Measurements from ENCODE around the gene UBE2J2.

Gene UBE2J2

GRCh38 chr1:1293263-1294249 is 19.9 kb upstream of the UBE2J2 start:
- TF ChIP-seq FOXM1 (IDR thresholded peaks at IDR 0.05; ENCODE audit: borderline replicate concordance, low read depth): no peak
- no peak for TF ChIP-seq CEBPB (IDR thresholded peaks at IDR 0.05)
- no peak for TF ChIP-seq ZBTB7A (IDR thresholded peaks at IDR 0.05; ENCODE audit: low read depth)
- no peak for TF ChIP-seq EGR1 (IDR thresholded peaks at IDR 0.05)
- no peak for TF ChIP-seq REST (IDR thresholded peaks at IDR 0.05; ENCODE audit: low read depth)
- no peak for TF ChIP-seq USF1 (IDR thresholded peaks at IDR 0.05)
- no peak for TF ChIP-seq RAD21 (IDR thresholded peaks at IDR 0.05; ENCODE audit: low read depth)
- TF ChIP-seq CREB1 (IDR thresholded peaks at IDR 0.05; ENCODE audit: low read depth): no peak
- TF ChIP-seq TAF1 (IDR thresholded peaks at IDR 0.05; ENCODE audit: low read depth): no peak
- peak; percentile 88 for TF ChIP-seq MAX (IDR thresholded peaks at IDR 0.05)
- TF ChIP-seq YY1 (IDR thresholded peaks at IDR 0.05; ENCODE audit: low read depth): 0 out of 2 replicates have a peak, but pooled peaks have one; percentile 17

GRCh38 chr1:1292851-1293250 is 19.2 kb upstream of the UBE2J2 start:
- TF ChIP-seq CREB1 (IDR thresholded peaks at IDR 0.05; ENCODE audit: low read depth) (no peak), TEAD4 (IDR thresholded peaks at IDR 0.05) (no peak), USF1 (IDR thresholded peaks at IDR 0.05) (no peak), EP300 (IDR thresholded peaks at IDR 0.05; ENCODE audit: borderline replicate concordance) (no peak), TAF1 (IDR thresholded peaks at IDR 0.05; ENCODE audit: low read depth) (no peak), NFIC (IDR thresholded peaks at IDR 0.05) (no peak), TCF12 (IDR thresholded peaks at IDR 0.05; ENCODE audit: low read depth) (no peak), REST (IDR thresholded peaks at IDR 0.05; ENCODE audit: low read depth) (no peak), RAD21 (IDR thresholded peaks at IDR 0.05; ENCODE audit: low read depth) (no peak), ZBTB7A (IDR thresholded peaks at IDR 0.05; ENCODE audit: low read depth) (no peak), YY1 (IDR thresholded peaks at IDR 0.05; ENCODE audit: low read depth) (no peak)

GRCh38 chr1:1292442-1292779 is 18.8 kb upstream of the UBE2J2 start:
- TF ChIP-seq FOXM1 (IDR thresholded peaks at IDR 0.05; ENCODE audit: borderline replicate concordance, low read depth) (no peak), USF1 (IDR thresholded peaks at IDR 0.05) (no peak), NFIC (IDR thresholded peaks at IDR 0.05) (no peak), TEAD4 (IDR thresholded peaks at IDR 0.05) (no peak), YY1 (IDR thresholded peaks at IDR 0.05; ENCODE audit: low read depth) (no peak), TAF1 (IDR thresholded peaks at IDR 0.05; ENCODE audit: low read depth) (no peak), REST (IDR thresholded peaks at IDR 0.05; ENCODE audit: low read depth) (no peak), CEBPB (IDR thresholded peaks at IDR 0.05) (no peak), CREB1 (IDR thresholded peaks at IDR 0.05; ENCODE audit: low read depth) (no peak), MAX (IDR thresholded peaks at IDR 0.05) (no peak), ZBTB7A (IDR thresholded peaks at IDR 0.05; ENCODE audit: low read depth) (no peak), TCF12 (IDR thresholded peaks at IDR 0.05; ENCODE audit: low read depth) (no peak), EP300 (IDR thresholded peaks at IDR 0.05; ENCODE audit: borderline replicate concordance) (no peak), EGR1 (IDR thresholded peaks at IDR 0.05) (no peak)
